ENCODE measurements around the gene GNAQ.
A peak's percentile ranks its signal among the peaks of the same experiment; 100 is the strongest.

- TF ChIP-seq CTCF (IDR thresholded peaks at IDR 0.05): peak in 4 of 6 experiments; percentile 21 to 43 (median 28)
- TF ChIP-seq EP300 (IDR thresholded peaks at IDR 0.05): no peak
Observed at GRCh38 chr9:78031893-78032729, 500 bp upstream of the GNAQ start.

Data from upper lobe of left lung (tissue), 4 donors.